AG04450 (cell line): Measurements from ENCODE around the gene UQCC2. TPM values are rescaled to one million over a fixed set of nuclear protein-coding genes. Genes with fewer than 3 reads are reported as not detected.

Experiments used
- CTCF ChIA-PET: fragments of 300-600, 350-600 bp; formaldehyde crosslinking; extraction: SDS; loops from one replicate; lab custom pipeline; 2022; ENCODE audit warnings: antibody characterized with exemption, inconsistent platforms; lab: Charles Lee
- POLR2A ChIA-PET: fragments of 350-600 bp; formaldehyde crosslinking; extraction: SDS; loops from one replicate; lab custom pipeline; 2021; ENCODE audit warnings: antibody characterized with exemption, inconsistent platforms; lab: Yijun Ruan, JAX
- DNase-seq: peaks from one replicate; pipeline ENCODE4 v3.0.0-alpha.2; 2011; ENCODE audit warnings: low read depth, low spot score
- H3K27ac ChIP-seq: one replicate; pipeline ENCODE4 v1.5.1; 2012; ENCODE audit warnings: low read depth, low read length, control low read depth
- H3K27me3 ChIP-seq: one replicate; pipeline ENCODE4 v1.6.0; 2012; ENCODE audit warnings: low read length; ENCODE audit not compliant: control insufficient read depth, insufficient read depth
- H3K4me3 ChIP-seq: 2 replicates; pipeline ENCODE4 v1.5.1; 2011; ENCODE audit warnings: mild to moderate bottlenecking, low read depth, low read length, control low read depth
- H3K9me3 ChIP-seq: 2 replicates; pipeline ENCODE4 v1.5.1; 2012; ENCODE audit warnings: low read length; ENCODE audit not compliant: control insufficient read depth, insufficient read depth
- polyA plus RNA-seq: library from polyadenylated mRNA; depleted of rRNA; stranded (reverse); fragments of >200 nt; gene quantifications from 2 replicates; pipeline ENCODE4 v1.2.3, GENCODE V29; 2011
- TF ChIP-seq, protein P1 (sequence below): IDR thresholded peaks from 2 replicates; pipeline ENCODE4 v1.5.1; 2011; ENCODE audit warnings: low read depth, low read length, control low read depth, inconsistent platforms

UQCC2 gene
- polyA plus RNA-seq, 1 experiment = 67.9 TPM

DNA sequence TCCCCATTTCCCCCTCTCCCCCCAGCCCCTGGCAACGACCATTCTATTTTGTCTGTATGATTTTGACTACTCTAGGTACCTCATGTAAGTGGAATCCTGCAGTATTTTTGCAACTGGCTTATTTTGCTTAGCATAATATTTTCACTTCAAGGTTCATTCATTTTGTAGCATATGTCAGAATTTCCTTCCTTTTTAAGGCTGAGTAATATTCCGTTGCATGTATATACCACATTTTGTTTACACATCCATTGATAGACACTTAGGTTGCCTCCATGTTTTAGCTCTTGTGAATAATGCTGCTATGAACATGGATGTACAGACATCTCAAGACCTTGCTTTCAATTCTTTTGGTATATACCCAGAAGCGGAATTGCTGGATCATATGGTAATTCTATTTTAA lies 1.4 kb upstream of the UQCC2 start:
- Histone ChIP-seq H3K27me3 (peaks cover 8% of the 10 kb centered on the region), H3K27ac (no peak overlapping the region), H3K9me3 (no peaks in the 10 kb centered on the region), H3K4me3 (no peak overlapping the region)
- CTCF ChIA-PET = interaction anchor here (0.6 to 1.6 kb wide), 6 partner anchors 10 to 442 kb away, joined by 3 to 6 read pairs (median 4); no protein-coding TSS in a partner anchor
- POLR2A ChIA-PET = no interaction called here
- TF ChIP-seq, protein P1, sequence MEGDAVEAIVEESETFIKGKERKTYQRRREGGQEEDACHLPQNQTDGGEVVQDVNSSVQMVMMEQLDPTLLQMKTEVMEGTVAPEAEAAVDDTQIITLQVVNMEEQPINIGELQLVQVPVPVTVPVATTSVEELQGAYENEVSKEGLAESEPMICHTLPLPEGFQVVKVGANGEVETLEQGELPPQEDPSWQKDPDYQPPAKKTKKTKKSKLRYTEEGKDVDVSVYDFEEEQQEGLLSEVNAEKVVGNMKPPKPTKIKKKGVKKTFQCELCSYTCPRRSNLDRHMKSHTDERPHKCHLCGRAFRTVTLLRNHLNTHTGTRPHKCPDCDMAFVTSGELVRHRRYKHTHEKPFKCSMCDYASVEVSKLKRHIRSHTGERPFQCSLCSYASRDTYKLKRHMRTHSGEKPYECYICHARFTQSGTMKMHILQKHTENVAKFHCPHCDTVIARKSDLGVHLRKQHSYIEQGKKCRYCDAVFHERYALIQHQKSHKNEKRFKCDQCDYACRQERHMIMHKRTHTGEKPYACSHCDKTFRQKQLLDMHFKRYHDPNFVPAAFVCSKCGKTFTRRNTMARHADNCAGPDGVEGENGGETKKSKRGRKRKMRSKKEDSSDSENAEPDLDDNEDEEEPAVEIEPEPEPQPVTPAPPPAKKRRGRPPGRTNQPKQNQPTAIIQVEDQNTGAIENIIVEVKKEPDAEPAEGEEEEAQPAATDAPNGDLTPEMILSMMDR = no peak
- no peak for DNase-seq

GRCh38 chr6:33710296-33711121 lies 991 bp downstream of the UQCC2 start:
- H3K4me3 ChIP-seq = peak overlapping the region; percentile 95
- TF ChIP-seq, protein P1 = no peak
- DNase-seq = no peak
- ChIA-PET CTCF (interaction anchor here (0.6 to 3.7 kb wide), 31 partner anchors 9 to 705 kb away, joined by 3 to 51 read pairs (median 7); partner anchors contain the start of gene BAK1), POLR2A (interaction anchor here (0.5 to 1.7 kb wide), 6 partner anchors 10 to 336 kb away, joined by 3 to 12 read pairs (median 4); partner anchors contain the start of genes BAK1 and ITPR3)
- H3K9me3 ChIP-seq = no peaks in the 10 kb centered on the region
- no peak overlapping the region for H3K27ac ChIP-seq
- peaks cover 6% of the 10 kb centered on the region for H3K27me3 ChIP-seq

DNA sequence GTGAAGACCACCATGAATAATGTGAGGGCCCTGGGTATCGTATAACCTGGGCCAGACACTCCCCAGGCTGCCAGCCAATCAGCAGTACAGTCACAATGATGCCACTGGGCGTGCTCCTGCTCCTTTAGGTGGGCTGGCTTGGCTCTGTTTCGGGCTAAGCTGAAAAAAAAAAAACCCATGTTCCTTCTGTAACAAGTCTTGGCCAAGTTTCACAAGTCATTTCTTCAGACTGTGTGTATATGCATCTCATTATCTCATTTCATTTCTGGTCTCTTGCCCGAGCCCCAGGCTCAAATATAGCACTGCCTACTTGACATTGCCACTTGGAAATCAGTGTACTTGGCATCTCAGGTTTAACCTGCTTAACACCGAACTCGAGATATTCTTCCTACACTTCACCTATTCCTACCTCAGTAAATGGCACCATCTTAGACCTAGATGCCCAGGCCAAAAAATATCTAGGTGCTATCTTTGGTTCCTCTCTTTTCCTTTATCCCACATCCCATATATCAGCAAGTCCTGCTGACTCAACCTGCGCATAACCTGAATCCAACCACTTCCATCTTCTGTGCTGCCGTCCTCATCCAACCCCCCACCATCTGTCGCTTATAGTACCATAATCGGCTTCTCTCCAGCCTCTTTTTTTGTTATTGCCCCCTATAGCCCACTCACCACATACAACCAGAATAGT lies 1.8 kb downstream of the UQCC2 start:
- Histone ChIP-seq H3K9me3 (no peaks in the 10 kb centered on the region), H3K27ac (no peak overlapping the region), H3K4me3 (no peak overlapping the region), H3K27me3 (peaks cover 6% of the 10 kb centered on the region)
- TF ChIP-seq, protein P1 = no peak
- no peak for DNase-seq
- POLR2A ChIA-PET = no interaction called here
- CTCF ChIA-PET = interaction anchor here (1.1 to 3.7 kb wide), 6 partner anchors 10 to 120 kb away, joined by 3 to 31 read pairs (median 18); no protein-coding TSS in a partner anchor

GRCh38 chr6:33708516-33709204 lies 2.8 kb downstream of the UQCC2 start:
- peaks cover 2% of the 10 kb centered on the region for H3K27me3 ChIP-seq
- TF ChIP-seq, protein P1 = no peak
- H3K27ac ChIP-seq = no peak overlapping the region
- H3K9me3 ChIP-seq = no peaks in the 10 kb centered on the region
- H3K4me3 ChIP-seq = no peak overlapping the region
- ChIA-PET POLR2A (no interaction called here), CTCF (interaction anchor here (0.7 to 3.7 kb wide), 6 partner anchors 9 to 319 kb away, joined by 3 to 26 read pairs (median 3); no protein-coding TSS in a partner anchor)
- DNase-seq = no peak
